ENCODE measurements around the gene C3orf20. TPM values are rescaled to one million over a fixed set of nuclear protein-coding genes. Genes with fewer than 3 reads are reported as not detected.

The C3orf20 gene
- total RNA-seq, 1 donor from 2014 or later: not detected

GRCh38 chr3:14641346-14641745, 33.6 kb upstream of the C3orf20 start:
- H3K27ac Mint-ChIP-seq (ENCODE audit: unreplicated experiment): no peak overlapping the region
- H3K9me3 Mint-ChIP-seq (ENCODE audit: unreplicated experiment): peaks cover 3% of the 10 kb centered on the region
- no peaks in the 10 kb centered on the region for H3K36me3 Mint-ChIP-seq (ENCODE audit: unreplicated experiment)
- DNase-seq: no peak
- no peak for TF ChIP-seq CTCF (IDR thresholded peaks at IDR 0.05; ENCODE audit: partially characterized antibody, unreplicated experiment)
- no peaks in the 10 kb centered on the region for H3K4me1 Mint-ChIP-seq (ENCODE audit: low read depth, unreplicated experiment)
- H3K27me3 Mint-ChIP-seq (ENCODE audit: unreplicated experiment): no peaks in the 10 kb centered on the region
- H3K4me3 Mint-ChIP-seq (ENCODE audit: unreplicated experiment): no peak overlapping the region

GRCh38 chr3:14645453-14645852, 29.5 kb upstream of the C3orf20 start:
- H3K4me3 Mint-ChIP-seq (ENCODE audit: unreplicated experiment): no peak overlapping the region
- TF ChIP-seq CTCF (IDR thresholded peaks at IDR 0.05; ENCODE audit: partially characterized antibody, unreplicated experiment): no peak

GRCh38 chr3:14646131-14646573, 28.8 kb upstream of the C3orf20 start:
- no peak for DNase-seq
- H3K27me3 Mint-ChIP-seq (ENCODE audit: unreplicated experiment): no peaks in the 10 kb centered on the region
- H3K4me1 Mint-ChIP-seq (ENCODE audit: low read depth, unreplicated experiment): no peaks in the 10 kb centered on the region
- no peaks in the 10 kb centered on the region for H3K36me3 Mint-ChIP-seq (ENCODE audit: unreplicated experiment)
- no peak overlapping the region for H3K4me3 Mint-ChIP-seq (ENCODE audit: unreplicated experiment)
- TF ChIP-seq CTCF (IDR thresholded peaks at IDR 0.05; ENCODE audit: partially characterized antibody, unreplicated experiment): no peak
- peaks cover 3% of the 10 kb centered on the region for H3K9me3 Mint-ChIP-seq (ENCODE audit: unreplicated experiment)
- H3K27ac Mint-ChIP-seq (ENCODE audit: unreplicated experiment): no peak overlapping the region

More at GRCh38 chr3:14645453-14645852, 29.5 kb upstream of the C3orf20 start:
- no peak overlapping the region for H3K27ac Mint-ChIP-seq (ENCODE audit: unreplicated experiment)
- H3K36me3 Mint-ChIP-seq (ENCODE audit: unreplicated experiment): no peaks in the 10 kb centered on the region
- H3K9me3 Mint-ChIP-seq (ENCODE audit: unreplicated experiment): peaks cover 3% of the 10 kb centered on the region
- no peak for DNase-seq
- no peaks in the 10 kb centered on the region for H3K27me3 Mint-ChIP-seq (ENCODE audit: unreplicated experiment)
- H3K4me1 Mint-ChIP-seq (ENCODE audit: low read depth, unreplicated experiment): no peaks in the 10 kb centered on the region

- Mint-ChIP-seq H3K27ac (ENCODE audit: unreplicated experiment) (no peak overlapping the region), H3K36me3 (ENCODE audit: unreplicated experiment) (no peaks in the 10 kb centered on the region), H3K4me1 (ENCODE audit: low read depth, unreplicated experiment) (no peaks in the 10 kb centered on the region), H3K27me3 (ENCODE audit: unreplicated experiment) (no peaks in the 10 kb centered on the region), H3K4me3 (ENCODE audit: unreplicated experiment) (no peak overlapping the region), H3K9me3 (ENCODE audit: unreplicated experiment) (peaks cover 3% of the 10 kb centered on the region)
- no peak for DNase-seq
- TF ChIP-seq CTCF (IDR thresholded peaks at IDR 0.05; ENCODE audit: partially characterized antibody, unreplicated experiment): peak; percentile 23
Observed at GRCh38 chr3:14646589-14647413, 28.1 kb upstream of the C3orf20 start.

Data from glutamatergic neuron (in vitro differentiated cells).